Kidney (tissue), 14 donors: Measurements from ENCODE around the gene TBR1. TPM values are rescaled to one million over a fixed set of nuclear protein-coding genes. Genes with fewer than 3 reads are reported as not detected.

Experiments
- DNase-seq, 5 donors: peaks; one replicate each; pipeline ENCODE4 v3.0.0-alpha.2; 2013 to 2020
- FAIRE-seq: peaks from 2 replicates; lab custom pipeline; 2012; peaks lifted over from hg19 to GRCh38; lab: Jason Lieb, UNC
- H3K27ac ChIP-seq, 2 donors: one replicate each; pipeline ENCODE4 v1.7.0; 2013; ENCODE audit warnings: low read depth in 2 of 2, low read length in 2 of 2, inconsistent platforms in 1 of 2
- H3K27me3 ChIP-seq: one replicate; pipeline ENCODE4 v1.7.1; 2013; ENCODE audit warnings: low read length, inconsistent platforms; ENCODE audit not compliant: control insufficient read depth, insufficient read depth
- H3K36me3 ChIP-seq, 3 donors: one replicate each; pipeline versions ENCODE4 v1.7.0 to v1.7.1; 2013; ENCODE audit warnings: low read length in 3 of 3, control low read depth in 1 of 3, inconsistent platforms in 1 of 3; ENCODE audit not compliant: insufficient read depth in 3 of 3, control insufficient read depth in 2 of 3
- H3K4me1 ChIP-seq, 3 donors: one replicate each; pipeline versions ENCODE4 v1.7.0 to v1.7.1; 2013; ENCODE audit warnings: low read length in 3 of 3, inconsistent platforms in 1 of 3, low read depth in 1 of 3; ENCODE audit not compliant: control insufficient read depth in 2 of 3, insufficient read depth in 2 of 3
- H3K4me3 ChIP-seq, 3 donors: one replicate each; pipeline versions ENCODE4 v1.7.0 to v1.8.1; 2013; ENCODE audit warnings: low read length in 3 of 3, control low read depth in 1 of 3, inconsistent platforms in 1 of 3
- H3K9ac ChIP-seq, 3 donors: one replicate each; pipeline versions ENCODE4 v1.7.0 to v1.7.1; 2013; ENCODE audit warnings: low read length in 3 of 3, control low read depth in 1 of 3, inconsistent platforms in 1 of 3
- H3K9me3 ChIP-seq, 3 donors: one replicate each; pipeline versions ENCODE4 v1.7.0 to v1.7.1; 2013; ENCODE audit warnings: low read length in 3 of 3, control low read depth in 1 of 3, inconsistent platforms in 1 of 3; ENCODE audit not compliant: control insufficient read depth in 2 of 3, insufficient read depth in 1 of 3
- intact Hi-C: fragments of 100-400 bp; cut with DNase I; formaldehyde crosslinking; loops from one replicate; pipeline ENCODE4 v1.11.1; 2022
- polyA plus RNA-seq: library from polyadenylated mRNA; stranded (reverse); fragments of 350-450 nt; fragmentation: Illumina TruSeq; extraction: RNeasy Lipid Tissue Mini Kit (QIAGEN cat#74804); gene quantifications from one replicate; pipeline ENCODE4 v1.2.3, GENCODE V29; 2014; ENCODE audit warnings: low read depth, low replicate concordance; ENCODE audit not compliant: insufficient read depth
- total RNA-seq: library from RNA; stranded (reverse); fragmentation: NEBNext Ultra II Directional; extraction: Animal tissue kit (Norgen Biotek cat#: 25700); gene quantifications from one replicate; pipeline ENCODE4 v1.2.1, GENCODE V29; 2021
- TF ChIP-seq, protein P1 (sequence below): IDR thresholded peaks from 3 replicates; pipeline ENCODE4 v1.5.1; 2012; ENCODE audit warnings: mild to moderate bottlenecking, moderate library complexity, borderline replicate concordance; ENCODE audit not compliant: insufficient read depth; ENCODE audit errors: extremely low read depth
- donor health status: control.
- donor health status: control.
- donor health status: control.
- donor health status: control.
- donor health status: control.
- donor health status: DM: yes; HTN: yes; CAD: no.
- donor health status: Normal renal cell carcinoma (clear cell type).

Gene TBR1
- total and polyA plus RNA-seq, 2 donors from 2014 or later, result not detected

DNA sequence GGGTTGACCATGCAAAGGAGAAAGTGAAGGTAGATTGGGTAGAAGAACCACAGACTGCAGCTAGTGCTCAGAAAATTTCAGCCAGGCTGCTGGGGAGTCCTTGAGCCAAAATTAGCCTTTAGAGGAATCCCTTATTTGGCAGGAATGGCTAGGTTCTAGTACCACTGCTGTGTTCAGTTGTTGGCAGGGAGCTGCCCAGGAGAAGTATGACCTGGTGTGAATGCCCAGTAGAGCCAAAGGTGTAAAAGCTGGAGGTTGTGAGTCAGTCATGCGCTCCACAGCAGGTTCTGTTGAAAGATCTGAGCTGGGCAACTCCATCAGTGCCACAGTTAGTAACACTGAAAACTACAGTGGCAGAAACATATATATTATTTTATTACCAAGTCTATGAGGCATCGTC is 36.4 kb upstream of the TBR1 start:
- FAIRE-seq (no peak), DNase-seq (no peak)
- H3K9me3 ChIP-seq, result no peaks in the 10 kb centered on the region
- no peaks in the 10 kb centered on the region for H3K27me3 ChIP-seq
- no peaks in the 10 kb centered on the region for H3K4me1 ChIP-seq
- H3K36me3 ChIP-seq, result no peaks in the 10 kb centered on the region
- TF ChIP-seq, protein P1, sequence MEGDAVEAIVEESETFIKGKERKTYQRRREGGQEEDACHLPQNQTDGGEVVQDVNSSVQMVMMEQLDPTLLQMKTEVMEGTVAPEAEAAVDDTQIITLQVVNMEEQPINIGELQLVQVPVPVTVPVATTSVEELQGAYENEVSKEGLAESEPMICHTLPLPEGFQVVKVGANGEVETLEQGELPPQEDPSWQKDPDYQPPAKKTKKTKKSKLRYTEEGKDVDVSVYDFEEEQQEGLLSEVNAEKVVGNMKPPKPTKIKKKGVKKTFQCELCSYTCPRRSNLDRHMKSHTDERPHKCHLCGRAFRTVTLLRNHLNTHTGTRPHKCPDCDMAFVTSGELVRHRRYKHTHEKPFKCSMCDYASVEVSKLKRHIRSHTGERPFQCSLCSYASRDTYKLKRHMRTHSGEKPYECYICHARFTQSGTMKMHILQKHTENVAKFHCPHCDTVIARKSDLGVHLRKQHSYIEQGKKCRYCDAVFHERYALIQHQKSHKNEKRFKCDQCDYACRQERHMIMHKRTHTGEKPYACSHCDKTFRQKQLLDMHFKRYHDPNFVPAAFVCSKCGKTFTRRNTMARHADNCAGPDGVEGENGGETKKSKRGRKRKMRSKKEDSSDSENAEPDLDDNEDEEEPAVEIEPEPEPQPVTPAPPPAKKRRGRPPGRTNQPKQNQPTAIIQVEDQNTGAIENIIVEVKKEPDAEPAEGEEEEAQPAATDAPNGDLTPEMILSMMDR, result no peak
- H3K27ac ChIP-seq, result no peak overlapping the region
- intact Hi-C loops, result no loop called here
- H3K4me3 ChIP-seq, result no peak overlapping the region
- H3K9ac ChIP-seq, result no peak overlapping the region

DNA sequence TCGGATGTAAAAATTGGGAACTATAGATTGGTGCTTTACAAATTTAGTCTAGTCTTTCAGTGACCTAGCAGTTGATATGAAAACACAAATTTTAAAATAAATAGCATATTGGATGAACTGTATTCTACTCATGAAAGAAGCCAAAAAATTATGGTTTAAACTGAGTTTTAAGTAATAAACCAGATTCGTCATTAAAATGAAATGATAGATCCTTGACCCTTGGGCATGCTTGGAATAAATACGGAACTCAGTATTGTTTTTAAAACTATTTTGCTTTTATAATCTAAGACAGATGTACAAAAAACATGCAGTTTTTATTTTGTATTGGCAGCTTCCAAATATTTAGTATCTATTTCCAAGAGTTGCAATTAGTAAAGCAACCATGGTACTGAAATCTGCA is 34.6 kb upstream of the TBR1 start:
- intact Hi-C loops, result no loop called here
- no peak overlapping the region for H3K27ac ChIP-seq
- H3K4me1 ChIP-seq, result no peaks in the 10 kb centered on the region
- DNase-seq (no peak), FAIRE-seq (no peak)
- H3K36me3 ChIP-seq, result no peaks in the 10 kb centered on the region
- no peaks in the 10 kb centered on the region for H3K9me3 ChIP-seq
- no peak overlapping the region for H3K4me3 ChIP-seq
- H3K27me3 ChIP-seq, result no peaks in the 10 kb centered on the region
- TF ChIP-seq, protein P1, result no peak
- H3K9ac ChIP-seq, result no peak overlapping the region

DNA sequence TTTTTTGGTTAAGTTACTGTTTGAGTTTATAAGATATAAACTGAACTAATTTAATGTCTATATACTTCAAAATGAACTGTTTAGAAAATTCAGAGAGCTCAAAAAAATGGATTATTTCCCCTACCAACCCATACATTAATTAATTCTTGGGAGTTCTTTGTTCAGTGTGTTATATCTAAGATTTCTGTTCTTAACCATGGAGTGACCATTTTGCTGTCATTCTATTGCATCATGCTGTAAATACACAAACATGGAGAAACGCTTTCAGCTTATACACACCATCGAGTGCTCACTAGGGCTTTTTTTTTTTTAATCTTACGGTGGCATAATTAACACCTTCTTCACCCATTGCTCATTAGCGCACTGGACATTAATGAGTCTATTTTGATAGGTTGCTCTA is 33.4 kb upstream of the TBR1 start:
- DNase-seq (no peak), FAIRE-seq (no peak)
- Histone ChIP-seq H3K4me3 (no peak overlapping the region), H3K27me3 (no peaks in the 10 kb centered on the region), H3K27ac (no peak overlapping the region), H3K9ac (no peak overlapping the region), H3K4me1 (no peaks in the 10 kb centered on the region), H3K36me3 (no peaks in the 10 kb centered on the region), H3K9me3 (no peaks in the 10 kb centered on the region)
- TF ChIP-seq, protein P1, result no peak
- intact Hi-C loops, result no loop called here

DNA sequence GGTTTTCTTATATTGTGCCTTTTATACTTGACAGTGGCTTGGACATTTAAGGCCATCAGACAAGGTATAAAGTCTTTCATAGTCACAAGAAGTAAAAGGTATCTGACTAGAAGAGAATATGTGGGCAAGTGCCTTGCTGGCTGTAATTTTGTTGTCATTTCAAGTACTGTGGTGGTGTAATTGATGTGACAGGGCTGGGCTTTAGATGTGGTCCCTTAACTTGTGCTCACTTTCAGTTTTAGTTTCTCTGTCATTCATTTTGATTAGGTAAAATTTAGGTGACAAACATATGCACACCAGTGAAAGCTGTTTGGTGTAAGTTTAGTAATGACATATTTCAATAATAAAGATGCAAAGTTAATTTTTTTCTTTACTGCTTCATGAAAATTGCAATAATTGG is 31.2 kb upstream of the TBR1 start:
- Histone ChIP-seq H3K4me1 (no peaks in the 10 kb centered on the region), H3K9me3 (no peaks in the 10 kb centered on the region), H3K27me3 (no peaks in the 10 kb centered on the region), H3K4me3 (no peak overlapping the region), H3K36me3 (no peaks in the 10 kb centered on the region), H3K27ac (no peak overlapping the region), H3K9ac (no peak overlapping the region)
- intact Hi-C loops, result no loop called here
- FAIRE-seq, result no peak
- no peak for DNase-seq
- TF ChIP-seq, protein P1, result no peak
